HEK293T (cell line): ENCODE results near the gene ZNF740.
A peak's percentile ranks its signal among the peaks of the same experiment; 100 is the strongest.

Experiments
- CTCF ChIA-PET: fragments of 350-600 bp; formaldehyde crosslinking; extraction: SDS; loops from one replicate; lab custom pipeline; 2021; ENCODE audit warnings: antibody characterized with exemption, inconsistent platforms; lab: Yijun Ruan, JAX
- POLR2A ChIA-PET: fragments of 350-600 bp; formaldehyde crosslinking; extraction: SDS; loops from one replicate; lab custom pipeline; 2020; ENCODE audit warnings: antibody characterized with exemption, inconsistent platforms; lab: Yijun Ruan, JAX
- DNase-seq: peaks from one replicate; pipeline ENCODE4 v3.0.0; 2012; ENCODE audit warnings: mixed read lengths; ENCODE audit errors: extremely low spot score
- ARNT ChIP-seq: fragments of 450-650 bp; IDR thresholded peaks from 2 replicates; pipeline ENCODE4 v1.6.1; 2017; ENCODE audit warnings: mild to moderate bottlenecking
- BHLHE40 ChIP-seq: fragments of 450-650 bp; IDR thresholded peaks from 2 replicates; pipeline ENCODE4 v1.6.1; 2016; ENCODE audit warnings: mild to moderate bottlenecking, moderate library complexity, borderline replicate concordance
- CTBP1 ChIP-seq: fragments of 450-650 bp; IDR thresholded peaks from 2 replicates; pipeline ENCODE4 v1.6.1; 2016; ENCODE audit warnings: borderline replicate concordance
- ELF4 ChIP-seq: fragments of 450-650 bp; IDR thresholded peaks from 2 replicates; pipeline ENCODE4 v1.6.1; 2017; ENCODE audit warnings: antibody characterized with exemption
- FOXA1 ChIP-seq: fragments of 450-650 bp; IDR thresholded peaks from 2 replicates; pipeline ENCODE4 v1.6.1; 2016; ENCODE audit warnings: mild to moderate bottlenecking
- FOXK2 ChIP-seq: fragments of 450-650 bp; IDR thresholded peaks from 2 replicates; pipeline ENCODE4 v1.6.1; 2016; ENCODE audit warnings: mild to moderate bottlenecking
- FOXM1 ChIP-seq: fragments of 450-650 bp; IDR thresholded peaks from 2 replicates; pipeline ENCODE4 v1.6.1; 2017; ENCODE audit warnings: mild to moderate bottlenecking, borderline replicate concordance
- HDGF ChIP-seq: fragments of 450-650 bp; IDR thresholded peaks from 2 replicates; pipeline ENCODE4 v1.6.1; 2017; ENCODE audit warnings: antibody characterized with exemption, borderline replicate concordance
- L3MBTL2 ChIP-seq: fragments of 450-650 bp; conservative IDR thresholded peaks from 2 replicates; pipeline ENCODE4 v1.6.1; 2016; ENCODE audit warnings: mild to moderate bottlenecking
- LEF1 ChIP-seq: fragments of 450-650 bp; IDR thresholded peaks from 2 replicates; pipeline ENCODE4 v1.6.1; 2017; ENCODE audit warnings: mild to moderate bottlenecking, borderline replicate concordance
- NFRKB ChIP-seq: fragments of 450-650 bp; IDR thresholded peaks from 2 replicates; pipeline ENCODE4 v1.6.1; 2016; ENCODE audit warnings: mild to moderate bottlenecking, moderate library complexity
- PKNOX1 ChIP-seq: fragments of 450-650 bp; IDR thresholded peaks from 2 replicates; pipeline ENCODE4 v1.6.1; 2016
- SP1 ChIP-seq: fragments of 450-650 bp; IDR thresholded peaks from 2 replicates; pipeline ENCODE4 v1.6.1; 2017
- SUZ12 ChIP-seq: fragments of 450-650 bp; IDR thresholded peaks from 2 replicates; pipeline ENCODE4 v1.6.1; 2016; ENCODE audit warnings: mild to moderate bottlenecking
- TARDBP ChIP-seq: fragments of 450-650 bp; IDR thresholded peaks from 2 replicates; pipeline ENCODE4 v1.6.1; 2016
- ZNF384 ChIP-seq: fragments of 450-650 bp; IDR thresholded peaks from 2 replicates; pipeline ENCODE4 v1.6.1; 2016

ZNF740 gene

DNA sequence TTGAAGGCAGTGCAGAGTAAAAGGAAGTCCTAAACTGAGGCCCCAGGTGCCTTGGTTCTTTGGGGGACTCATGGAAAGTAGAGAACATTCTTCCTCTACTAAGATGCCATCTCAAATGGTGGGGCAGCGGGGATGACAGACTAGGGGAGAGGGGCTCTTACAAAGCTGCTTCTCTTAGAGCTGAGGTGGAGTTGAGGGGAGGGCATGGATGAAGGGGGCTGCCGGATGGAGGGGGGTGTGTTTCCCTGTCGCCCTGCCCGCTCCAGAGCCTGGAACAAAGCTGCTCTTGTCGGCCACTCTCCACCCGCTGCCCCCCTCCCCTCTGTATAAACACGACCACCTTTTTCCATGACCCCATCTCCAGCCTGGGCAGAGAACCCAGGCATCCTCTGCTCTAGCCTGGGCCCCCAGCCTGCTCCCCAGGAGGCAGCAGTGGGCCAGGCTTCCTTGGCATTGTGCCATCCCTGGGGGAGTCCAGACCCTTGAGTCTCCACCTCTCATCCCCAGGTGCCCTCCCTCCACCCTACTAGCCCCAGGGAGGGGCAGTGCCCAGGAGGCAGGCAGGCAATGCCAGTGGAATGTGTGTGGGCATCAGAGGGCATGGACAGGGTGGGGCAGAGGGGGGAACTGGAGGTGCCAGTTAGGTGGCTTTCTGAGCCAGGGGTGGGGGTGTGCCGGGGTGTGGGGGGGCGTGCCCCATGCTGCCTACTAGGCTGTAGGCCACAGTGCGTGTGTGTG lies 49.8 kb downstream of the ZNF740 start:
- DNase-seq, result no peak
- POLR2A ChIA-PET, result interaction anchor here (2.9 kb wide), 1 partner anchor 10 kb away, joined by 7 read pairs; no protein-coding TSS in a partner anchor
- TF ChIP-seq CTBP1 (no peak), BHLHE40 (no peak), NFRKB (no peak), FOXM1 (no peak), SUZ12 (no peak), ZNF384 (no peak), HDGF (no peak), ELF4 (no peak), ARNT (no peak)
- CTCF ChIA-PET, result interaction anchor here (1.5 kb wide), 1 partner anchor 18 kb away, joined by 3 read pairs; no protein-coding TSS in a partner anchor

GRCh38 chr12:53231671-53231920 lies 51.1 kb downstream of the ZNF740 start:
- DNase-seq, result no peak
- ChIA-PET CTCF (no interaction called here), POLR2A (interaction anchor here (0.7 to 2.9 kb wide), 2 partner anchors 11 kb away, joined by 3 to 7 read pairs; no protein-coding TSS in a partner anchor)
- TF ChIP-seq SUZ12, result no peak
- no peak for TF ChIP-seq ARNT
- TF ChIP-seq SP1, result no peak
- TF ChIP-seq CTBP1, result no peak
- no peak for TF ChIP-seq LEF1
- TF ChIP-seq BHLHE40, result no peak
- no peak for TF ChIP-seq ZNF384
- no peak for TF ChIP-seq PKNOX1
- no peak for TF ChIP-seq FOXA1
- no peak for TF ChIP-seq L3MBTL2
- no peak for TF ChIP-seq FOXM1
- no peak for TF ChIP-seq HDGF
- no peak for TF ChIP-seq ELF4
- no peak for TF ChIP-seq NFRKB
- no peak for TF ChIP-seq TARDBP
- no peak for TF ChIP-seq FOXK2

DNA sequence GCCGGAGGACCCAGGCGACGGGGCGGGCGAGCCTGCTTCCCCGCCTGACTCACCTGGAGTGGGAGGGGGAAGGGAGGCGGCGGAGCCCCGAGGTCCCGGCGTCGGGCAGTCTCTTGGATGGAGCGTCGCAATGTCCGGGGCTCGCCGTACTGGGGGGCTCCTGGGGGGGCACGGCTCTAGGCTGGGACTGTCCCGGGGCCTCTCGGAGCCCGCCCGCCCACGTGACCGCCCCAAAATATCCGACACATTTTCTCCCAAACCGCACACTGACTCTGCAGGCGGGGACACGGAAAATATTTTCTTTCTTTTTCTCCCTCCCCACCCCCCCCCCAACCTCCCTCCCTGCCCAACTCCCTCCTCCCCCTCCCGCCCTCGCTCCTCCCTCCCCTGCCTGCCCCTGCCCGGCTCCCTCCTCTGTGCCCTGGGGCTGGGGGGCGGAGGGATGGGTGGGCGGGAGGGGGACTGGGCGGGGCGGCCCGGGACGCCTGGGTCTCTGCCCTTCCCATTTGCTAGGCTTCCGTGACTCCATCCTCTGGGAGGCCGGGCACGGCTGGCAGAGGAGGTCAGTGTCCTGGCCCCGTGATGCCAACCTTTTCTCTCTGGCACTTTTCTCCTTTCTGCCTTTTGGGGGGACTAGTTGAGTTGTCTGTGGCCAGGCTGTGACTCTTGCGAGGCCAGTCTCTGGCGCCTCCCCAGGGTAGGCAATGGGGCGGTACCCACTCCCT lies 51.6 kb downstream of the ZNF740 start, which contains the start of gene RARG:
RARG (minus strand) TSS at position 289 of the 725 bp plus-strand sequence. CDS start 4,664 bp downstream, outside the sequence.
- TF ChIP-seq FOXM1 (peak; percentile 63; the same call in 1 of the 2 replicates), FOXA1 (no peak), L3MBTL2 (peak; percentile 49; the same call in 1 of the 2 replicates)
- ChIA-PET POLR2A (interaction anchor here (0.7 to 2.9 kb wide), 2 partner anchors 11 to 12 kb away, joined by 3 to 7 read pairs; no protein-coding TSS in a partner anchor), CTCF (interaction anchor here (2.5 kb wide), 1 partner anchor 19 kb away, joined by 8 read pairs; no protein-coding TSS in a partner anchor)
- DNase-seq, result no peak

GRCh38 chr12:53232646-53233461 lies 52.3 kb downstream of the ZNF740 start:
- CTCF ChIA-PET, result interaction anchor here (1.6 to 2.5 kb wide), 2 partner anchors 11 to 19 kb away, joined by 4 to 8 read pairs; no protein-coding TSS in a partner anchor
- no peak for TF ChIP-seq SP1
- POLR2A ChIA-PET, result no interaction called here
- no peak for DNase-seq

GRCh38 chr12:53233671-53234121 lies 53.2 kb downstream of the ZNF740 start:
- TF ChIP-seq NFRKB, result no peak
- no peak for TF ChIP-seq ELF4
- no peak for TF ChIP-seq BHLHE40
- no peak for TF ChIP-seq PKNOX1
- no peak for TF ChIP-seq FOXK2
- no peak for TF ChIP-seq L3MBTL2
- no peak for TF ChIP-seq ARNT
- no peak for DNase-seq
- ChIA-PET POLR2A (interaction anchor here (1.8 kb wide), 1 partner anchor 18 kb away, joined by 5 read pairs; a partner anchor contains a TSS), CTCF (interaction anchor here (0.7 to 2.5 kb wide), 3 partner anchors 10 to 38 kb away, joined by 4 to 8 read pairs (median 6); no protein-coding TSS in a partner anchor)

DNA sequence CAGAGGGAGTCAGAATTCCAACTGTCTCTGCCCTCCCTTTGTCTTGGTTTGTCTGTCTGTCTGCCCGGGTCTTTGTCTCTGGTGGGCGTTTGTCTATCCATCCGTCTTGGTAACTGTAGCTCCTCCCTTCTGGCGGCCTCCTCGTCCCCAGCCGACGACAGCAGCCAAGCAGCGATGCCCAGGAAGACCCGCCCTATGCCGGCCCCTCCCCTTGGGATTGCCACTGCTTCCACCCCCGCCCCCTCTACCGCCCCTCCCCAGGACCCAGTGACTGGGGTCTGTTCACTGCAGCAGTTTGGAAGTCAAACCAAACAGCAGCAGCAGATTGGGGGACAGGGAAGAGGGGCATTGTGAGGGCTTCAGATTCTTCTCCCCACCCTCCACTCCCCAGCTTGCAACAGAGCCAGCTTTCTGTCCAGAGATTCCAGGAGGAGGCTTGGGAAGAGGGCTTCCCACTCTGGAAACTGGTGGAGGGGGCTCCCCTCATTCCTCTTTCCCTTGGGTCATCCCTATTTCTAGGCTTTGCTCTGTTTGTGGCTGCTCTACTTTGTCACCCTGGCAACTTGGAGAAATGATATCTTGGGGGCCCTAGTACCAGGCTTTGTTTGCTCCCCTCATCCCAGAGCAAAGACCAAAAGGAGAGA lies 53.9 kb downstream of the ZNF740 start:
- no peak for TF ChIP-seq FOXA1
- TF ChIP-seq ELF4, result no peak
- no peak for DNase-seq
- POLR2A ChIA-PET, result interaction anchor here (1.4 to 1.8 kb wide), 3 partner anchors 14 to 38 kb away, joined by 3 to 5 read pairs (median 3); a partner anchor contains a TSS
- CTCF ChIA-PET, result interaction anchor here (0.7 to 2.5 kb wide), 3 partner anchors 9 to 39 kb away, joined by 4 to 8 read pairs (median 6); no protein-coding TSS in a partner anchor
